Mesenchymal stem cell (in vitro differentiated cells and primary cell): ENCODE data around the gene PAWR.

Experiments used
- DNase-seq: peaks from one replicate; pipeline ENCODE4 v3.0.0-alpha.2; 2013
- H2AFZ ChIP-seq: one replicate; pipeline ENCODE4 v1.6.1; 2013; ENCODE audit warnings: low read depth, mild to moderate bottlenecking, control low read depth, inconsistent platforms, low read length, moderate library complexity
- H2AK5ac ChIP-seq: 2 replicates; pipeline ENCODE4 v1.6.1; 2013; ENCODE audit warnings: low read length, moderate library complexity, mild to moderate bottlenecking, inconsistent platforms; ENCODE audit not compliant: severe bottlenecking
- H2BK120ac ChIP-seq: one replicate; pipeline ENCODE4 v1.6.1; 2013; ENCODE audit warnings: low read depth, mild to moderate bottlenecking, inconsistent platforms, low read length, moderate library complexity
- H2BK12ac ChIP-seq, 2 experiments: one replicate each; pipeline ENCODE4 v1.6.1; 2013; ENCODE audit warnings: inconsistent platforms in 2 of 2, low read length in 2 of 2, mild to moderate bottlenecking in 2 of 2, moderate library complexity in 2 of 2, control low read depth in 1 of 2
- H2BK15ac ChIP-seq: one replicate; pipeline ENCODE4 v1.6.1; 2013; ENCODE audit warnings: mild to moderate bottlenecking, low read depth, inconsistent platforms; ENCODE audit not compliant: poor library complexity, severe bottlenecking
- H2BK5ac ChIP-seq: 2 replicates; pipeline ENCODE4 v1.6.1; 2013; ENCODE audit warnings: low read depth, mild to moderate bottlenecking, low read length, control low read depth, inconsistent platforms; ENCODE audit not compliant: poor library complexity, severe bottlenecking
- H3K14ac ChIP-seq, 2 experiments: one replicate each; pipeline ENCODE4 v1.6.1; 2013; ENCODE audit warnings: inconsistent platforms in 2 of 2, low read length in 2 of 2, control low read depth in 1 of 2, mild to moderate bottlenecking in 1 of 2, moderate library complexity in 1 of 2
- H3K18ac ChIP-seq, 2 experiments: one replicate each; pipeline ENCODE4 v1.6.1; 2013; ENCODE audit warnings: inconsistent platforms in 2 of 2, low read length in 2 of 2, control low read depth in 1 of 2, low read depth in 1 of 2, mild to moderate bottlenecking in 1 of 2
- H3K23ac ChIP-seq, 2 experiments: one replicate each; pipeline ENCODE4 v1.6.1; 2013; ENCODE audit warnings: inconsistent platforms in 2 of 2, low read length in 2 of 2, mild to moderate bottlenecking in 2 of 2, moderate library complexity in 2 of 2, control low read depth in 1 of 2
- H3K27ac ChIP-seq: 2 replicates; pipeline ENCODE4 v1.5.1; 2013; ENCODE audit warnings: mild to moderate bottlenecking, moderate library complexity, low read length, control low read depth, inconsistent platforms; ENCODE audit not compliant: poor library complexity, severe bottlenecking
- H3K27me3 ChIP-seq, 2 experiments: 2 replicates each; pipeline versions ENCODE4 v1.6.1 to v1.7.0; 2013; ENCODE audit warnings: low read length in 2 of 2, mild to moderate bottlenecking in 2 of 2, moderate library complexity in 2 of 2, control low read depth in 1 of 2, inconsistent platforms in 1 of 2; ENCODE audit not compliant: control insufficient read depth in 1 of 2, insufficient read depth in 1 of 2
- H3K36me3 ChIP-seq, 2 experiments: 2 replicates each; pipeline versions ENCODE4 v1.6.1 to v1.7.0; 2013; ENCODE audit warnings: low read length in 2 of 2, control low read depth in 1 of 2, inconsistent platforms in 1 of 2, low read depth in 1 of 2, mild to moderate bottlenecking in 1 of 2; ENCODE audit not compliant: insufficient read depth in 2 of 2, control insufficient read depth in 1 of 2
- H3K4ac ChIP-seq, 2 experiments: one replicate each; pipeline ENCODE4 v1.6.1; 2013; ENCODE audit warnings: inconsistent platforms in 2 of 2, low read length in 2 of 2, mild to moderate bottlenecking in 2 of 2, moderate library complexity in 2 of 2, control low read depth in 1 of 2, low read depth in 1 of 2
- H3K4me1 ChIP-seq: 2 replicates; pipeline ENCODE4 v1.6.1; 2013; ENCODE audit warnings: low read depth, low read length, control low read depth; ENCODE audit not compliant: control insufficient read depth, insufficient read depth
- H3K4me2 ChIP-seq: 2 replicates; pipeline ENCODE4 v1.6.1; 2013; ENCODE audit warnings: low read length, mild to moderate bottlenecking, inconsistent platforms; ENCODE audit not compliant: poor library complexity, severe bottlenecking
- H3K4me3 ChIP-seq, 2 experiments: 2 replicates each; pipeline versions ENCODE4 v1.5.1 to v1.7.0; 2013; ENCODE audit warnings: low read length in 2 of 2, mild to moderate bottlenecking in 2 of 2, control low read depth in 1 of 2, low read depth in 1 of 2; ENCODE audit not compliant: insufficient read depth in 1 of 2
- H3K79me1 ChIP-seq: replicated peaks from 2 replicates; pipeline ENCODE4 v1.6.1; 2013; ENCODE audit warnings: mild to moderate bottlenecking, control low read depth, low read length, inconsistent platforms; ENCODE audit not compliant: poor library complexity, severe bottlenecking
- H3K9ac ChIP-seq: 2 replicates; pipeline ENCODE4 v1.7.0; 2013; ENCODE audit warnings: mild to moderate bottlenecking, low read length, moderate library complexity
- H3K9me3 ChIP-seq: 2 replicates; pipeline ENCODE4 v1.7.0; 2013; ENCODE audit warnings: mild to moderate bottlenecking, low read length; ENCODE audit not compliant: control insufficient read depth
- H4K8ac ChIP-seq: one replicate; pipeline ENCODE4 v1.6.1; 2013; ENCODE audit warnings: inconsistent platforms, mild to moderate bottlenecking, low read length, moderate library complexity
- H4K91ac ChIP-seq: one replicate; pipeline ENCODE4 v1.6.1; 2013; ENCODE audit warnings: mild to moderate bottlenecking, low read length, inconsistent platforms
- WGBS: methylation state at CpG from one replicate; pipeline ENCODE4 v1.1.7; 2013; ENCODE audit warnings: mixed read lengths; 5-methylcytosine and 5-hydroxymethylcytosine counted together

The PAWR gene

GRCh38 chr12:79617696-79618095, 73.1 kb downstream of the PAWR start:
- WGBS = 100% methylated on average over 1 of the region's 4 CpGs
- no peak overlapping the region for H3K4me2 ChIP-seq
- H3K36me3 ChIP-seq = peaks cover 0 to 13% of the 10 kb centered on the region in 2 experiments

GRCh38 chr12:79615596-79616560, 74.9 kb downstream of the PAWR start:
- Histone ChIP-seq H3K4me2 (no peak overlapping the region), H2AK5ac (no peak overlapping the region), H3K4me3 (no peak overlapping the region), H3K79me1 (peaks cover 14% of the 10 kb centered on the region), H2BK5ac (no peak overlapping the region), H3K27ac (no peak overlapping the region), H2AFZ (no peak overlapping the region), H2BK120ac (no peak overlapping the region), H4K8ac (no peak overlapping the region), H3K14ac (no peak overlapping the region), H3K4ac (no peak overlapping the region), H3K23ac (no peak overlapping the region), H3K27me3 (no peaks in the 10 kb centered on the region), H3K9me3 (no peaks in the 10 kb centered on the region), H3K18ac (no peak overlapping the region), H2BK15ac (no peak overlapping the region), H3K9ac (no peak overlapping the region), H2BK12ac (no peak overlapping the region), H4K91ac (no peak overlapping the region), H3K4me1 (no peaks in the 10 kb centered on the region), H3K36me3 (peaks cover 0 to 13% of the 10 kb centered on the region in 2 experiments)
- WGBS = 95% methylated on average over 4 of the region's 7 CpGs
- no peak for DNase-seq

More at GRCh38 chr12:79617696-79618095, 73.1 kb downstream of the PAWR start:
- H3K18ac ChIP-seq = no peak overlapping the region
- no peak overlapping the region for H4K8ac ChIP-seq
- no peak overlapping the region for H2AK5ac ChIP-seq
- H3K9me3 ChIP-seq = no peaks in the 10 kb centered on the region
- H2BK12ac ChIP-seq = no peak overlapping the region
- H3K4me3 ChIP-seq = no peak overlapping the region
- H3K14ac ChIP-seq = no peak overlapping the region
- no peaks in the 10 kb centered on the region for H3K27me3 ChIP-seq
- H3K9ac ChIP-seq = no peak overlapping the region
- no peak overlapping the region for H3K27ac ChIP-seq
- H2AFZ ChIP-seq = no peak overlapping the region
- no peak overlapping the region for H2BK120ac ChIP-seq
- no peak overlapping the region for H2BK15ac ChIP-seq
- H3K4me1 ChIP-seq = no peaks in the 10 kb centered on the region
- no peak overlapping the region for H3K4ac ChIP-seq
- DNase-seq = no peak
- no peak overlapping the region for H2BK5ac ChIP-seq
- no peak overlapping the region for H4K91ac ChIP-seq
- peaks cover 17% of the 10 kb centered on the region for H3K79me1 ChIP-seq
- H3K23ac ChIP-seq = no peak overlapping the region

GRCh38 chr12:79614730-79615129, 76.0 kb downstream of the PAWR start:
- no peak overlapping the region for H3K23ac ChIP-seq
- H3K14ac ChIP-seq = no peak overlapping the region
- H3K18ac ChIP-seq = no peak overlapping the region
- H3K36me3 ChIP-seq = peaks cover 0 to 10% of the 10 kb centered on the region in 2 experiments
- WGBS = 95% methylated on average over 3 of the region's 3 CpGs
- H3K4me3 ChIP-seq = no peak overlapping the region
- peaks cover 2% of the 10 kb centered on the region for H3K9me3 ChIP-seq
- H2BK12ac ChIP-seq = no peak overlapping the region
- H2AK5ac ChIP-seq = no peak overlapping the region
- no peak overlapping the region for H2BK120ac ChIP-seq
- H3K4me1 ChIP-seq = no peaks in the 10 kb centered on the region
- DNase-seq = no peak
- no peaks in the 10 kb centered on the region for H3K27me3 ChIP-seq
- H3K79me1 ChIP-seq = peaks cover 14% of the 10 kb centered on the region
- no peak overlapping the region for H3K27ac ChIP-seq
- no peak overlapping the region for H3K4ac ChIP-seq
- H4K8ac ChIP-seq = no peak overlapping the region
- no peak overlapping the region for H3K9ac ChIP-seq
- H2BK15ac ChIP-seq = no peak overlapping the region
- H2AFZ ChIP-seq = no peak overlapping the region
- no peak overlapping the region for H4K91ac ChIP-seq
- no peak overlapping the region for H3K4me2 ChIP-seq
- H2BK5ac ChIP-seq = no peak overlapping the region

GRCh38 chr12:79601908-79602307, 88.9 kb downstream of the PAWR start:
- Histone ChIP-seq H3K36me3 (peaks cover 0 to 7% of the 10 kb centered on the region in 2 experiments), H3K4me2 (no peak overlapping the region), H2BK120ac (no peak overlapping the region), H2BK5ac (no peak overlapping the region), H3K79me1 (peaks cover 13% of the 10 kb centered on the region), H3K4ac (no peak overlapping the region), H3K14ac (no peak overlapping the region), H2BK12ac (no peak overlapping the region), H3K27me3 (no peaks in the 10 kb centered on the region), H2BK15ac (no peak overlapping the region), H3K4me1 (peaks cover 1% of the 10 kb centered on the region), H3K9ac (no peak overlapping the region), H2AFZ (no peak overlapping the region), H2AK5ac (no peak overlapping the region), H3K4me3 (no peak overlapping the region), H4K8ac (no peak overlapping the region), H3K23ac (no peak overlapping the region), H4K91ac (no peak overlapping the region), H3K9me3 (no peaks in the 10 kb centered on the region), H3K27ac (no peak overlapping the region), H3K18ac (no peak overlapping the region)
- no CpG with 5 or more reads among the region's 2 CpGs for WGBS
- DNase-seq = no peak
